HG02571 (cell line): Measurements from ENCODE around the gene NSUN2.

Experiments
- ATAC-seq: cut with Tn5 transposase; IDR thresholded peaks from one replicate; pipeline ENCODE4 v1.9.1; 2021; ENCODE audit warnings: mild to moderate bottlenecking, moderate library complexity; ENCODE audit not compliant: unreplicated experiment

Gene NSUN2

DNA sequence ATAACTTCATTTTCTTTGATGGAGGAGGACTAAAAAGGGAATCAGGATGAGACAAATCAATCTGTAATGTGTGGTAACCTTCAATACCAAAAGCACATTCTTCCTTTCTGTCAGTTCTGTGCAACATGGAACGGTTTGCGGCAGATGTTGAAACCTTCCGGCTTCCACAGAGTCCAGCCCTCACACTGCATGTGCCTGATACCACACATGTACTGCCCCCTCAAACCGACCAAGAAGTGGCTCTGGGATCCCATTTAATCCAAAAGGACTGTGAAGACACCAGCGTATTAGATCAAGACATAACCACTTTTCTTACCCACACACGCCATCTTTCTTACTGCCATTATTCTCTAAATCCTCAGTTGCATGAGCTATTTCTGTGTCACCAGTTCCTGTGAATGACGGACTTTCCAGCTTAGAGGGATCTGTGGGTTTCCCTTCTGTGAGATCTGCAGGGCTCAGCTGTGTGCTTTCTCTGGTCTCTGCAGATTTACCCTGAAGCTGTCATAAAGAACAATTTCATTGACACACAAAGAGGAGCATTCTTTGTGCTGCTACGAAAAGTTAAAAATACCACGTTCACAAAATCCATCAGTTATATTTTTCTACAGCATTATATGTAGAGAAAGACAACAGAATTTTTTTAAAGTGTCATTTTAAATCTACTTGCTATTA, 25.8 kb downstream of the NSUN2 start:
- ATAC-seq, result no peak

- no peak for ATAC-seq
Measured at GRCh38 chr5:6604946-6605345, 27.9 kb downstream of the NSUN2 start.

DNA sequence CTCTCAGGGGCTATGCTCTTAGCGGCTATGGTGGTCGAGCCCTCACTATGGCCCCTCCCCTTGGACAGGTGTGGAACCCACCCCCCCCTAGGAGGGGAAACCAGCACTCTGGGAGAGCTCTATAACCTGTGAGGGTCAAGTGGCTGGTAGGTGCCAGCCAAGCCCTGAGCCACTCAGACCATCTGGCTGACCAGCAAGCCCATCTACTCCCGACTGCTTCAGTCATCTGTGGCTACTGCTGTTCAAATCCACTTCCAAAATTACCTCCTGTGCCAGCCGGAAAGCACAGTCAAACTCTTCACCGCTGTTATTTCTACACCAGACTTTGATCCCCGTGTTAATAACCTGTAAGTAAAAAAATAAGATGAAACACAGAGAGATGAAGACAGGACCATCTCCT, 28.5 kb downstream of the NSUN2 start:
- ATAC-seq, result no peak

DNA sequence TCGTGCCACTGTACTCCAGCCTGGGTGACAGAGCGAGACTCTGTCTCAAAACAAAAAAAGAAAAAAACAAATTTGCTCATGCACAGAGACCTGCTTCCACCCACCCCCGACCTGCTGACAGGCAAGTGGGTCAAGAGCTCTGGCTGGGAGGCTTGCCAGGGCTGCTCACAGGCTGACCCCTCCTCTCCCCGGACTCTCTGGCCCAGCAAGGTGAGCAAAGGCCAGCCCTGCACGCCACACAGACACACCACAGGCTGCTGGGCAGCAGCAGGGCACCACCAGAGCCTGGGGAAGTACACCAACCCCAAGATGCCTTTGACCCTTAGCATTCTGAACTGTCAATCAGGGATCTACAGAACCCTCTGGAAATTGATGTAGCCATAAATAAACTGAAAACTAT, 29.2 kb downstream of the NSUN2 start:
- ATAC-seq, result no peak

GRCh38 chr5:6602441-6602840, 30.4 kb downstream of the NSUN2 start:
- no peak for ATAC-seq

DNA sequence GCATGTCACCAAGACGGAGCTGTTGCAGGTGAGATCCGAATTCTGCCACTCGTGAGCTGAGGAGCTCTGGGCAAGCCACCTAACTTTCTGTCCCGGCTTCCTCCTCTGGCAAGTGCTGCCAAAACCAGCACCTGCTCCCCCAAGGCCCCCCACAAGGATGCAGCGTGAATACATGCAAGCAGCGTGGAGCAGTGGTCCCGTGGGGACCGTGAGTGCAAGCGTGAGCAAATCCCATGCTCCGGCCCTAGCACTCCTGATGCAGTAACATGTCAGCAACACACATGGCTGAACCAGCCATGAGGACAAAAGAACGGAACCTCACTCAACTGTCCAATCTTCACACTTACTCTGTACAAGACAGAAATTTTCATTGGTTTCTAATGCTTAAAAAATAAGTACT, 31.0 kb downstream of the NSUN2 start:
- no peak for ATAC-seq

GRCh38 chr5:6601271-6601670, 31.6 kb downstream of the NSUN2 start:
- ATAC-seq, result no peak

GRCh38 chr5:6599739-6600138, 33.1 kb downstream of the NSUN2 start:
- no peak for ATAC-seq

- no peak for ATAC-seq
Measured at GRCh38 chr5:6598351-6598900, 34.4 kb downstream of the NSUN2 start.

- ATAC-seq, result no peak
Measured at GRCh38 chr5:6597557-6597956, 35.3 kb downstream of the NSUN2 start.

DNA sequence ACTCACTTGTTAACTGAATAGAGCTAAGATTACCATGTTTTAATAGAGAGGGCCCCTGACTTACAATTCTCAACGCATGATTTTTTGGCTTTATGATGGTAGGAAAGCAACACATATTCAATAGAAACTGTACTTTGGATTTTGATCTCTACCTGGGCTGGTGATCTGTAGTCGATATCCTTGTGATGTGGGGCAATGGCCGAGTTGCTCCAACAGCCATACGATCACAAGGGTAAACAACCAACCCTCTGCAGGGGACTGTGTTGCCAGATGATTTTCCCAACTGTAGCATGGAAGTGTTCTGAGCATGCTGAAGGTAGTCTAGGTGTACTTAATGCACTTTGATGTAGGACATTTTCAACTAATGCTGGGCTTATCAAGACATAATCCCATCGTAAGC, 36.5 kb downstream of the NSUN2 start:
- no peak for ATAC-seq

DNA sequence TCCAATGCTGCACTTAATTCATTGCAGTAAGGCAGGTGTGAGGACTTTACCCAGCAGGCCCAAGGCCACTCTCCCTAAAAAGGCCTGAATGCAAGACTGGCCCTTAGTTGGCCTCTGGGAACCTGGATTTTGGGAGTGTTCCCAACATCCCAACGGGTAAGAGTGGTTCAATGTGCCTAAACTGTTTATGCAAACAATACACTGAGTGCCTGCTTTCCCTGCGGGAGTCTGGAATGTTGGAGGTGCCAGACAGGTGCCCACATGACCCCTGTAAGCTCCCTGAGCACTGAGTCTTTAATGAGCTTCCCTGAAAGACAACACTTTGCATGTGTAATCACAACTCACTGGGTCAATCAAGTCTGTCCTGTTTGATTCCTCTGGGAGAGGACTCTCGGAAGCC, 37.4 kb downstream of the NSUN2 start:
- ATAC-seq, result no peak

GRCh38 chr5:6594066-6594465, 38.8 kb downstream of the NSUN2 start:
- ATAC-seq, result no peak

DNA sequence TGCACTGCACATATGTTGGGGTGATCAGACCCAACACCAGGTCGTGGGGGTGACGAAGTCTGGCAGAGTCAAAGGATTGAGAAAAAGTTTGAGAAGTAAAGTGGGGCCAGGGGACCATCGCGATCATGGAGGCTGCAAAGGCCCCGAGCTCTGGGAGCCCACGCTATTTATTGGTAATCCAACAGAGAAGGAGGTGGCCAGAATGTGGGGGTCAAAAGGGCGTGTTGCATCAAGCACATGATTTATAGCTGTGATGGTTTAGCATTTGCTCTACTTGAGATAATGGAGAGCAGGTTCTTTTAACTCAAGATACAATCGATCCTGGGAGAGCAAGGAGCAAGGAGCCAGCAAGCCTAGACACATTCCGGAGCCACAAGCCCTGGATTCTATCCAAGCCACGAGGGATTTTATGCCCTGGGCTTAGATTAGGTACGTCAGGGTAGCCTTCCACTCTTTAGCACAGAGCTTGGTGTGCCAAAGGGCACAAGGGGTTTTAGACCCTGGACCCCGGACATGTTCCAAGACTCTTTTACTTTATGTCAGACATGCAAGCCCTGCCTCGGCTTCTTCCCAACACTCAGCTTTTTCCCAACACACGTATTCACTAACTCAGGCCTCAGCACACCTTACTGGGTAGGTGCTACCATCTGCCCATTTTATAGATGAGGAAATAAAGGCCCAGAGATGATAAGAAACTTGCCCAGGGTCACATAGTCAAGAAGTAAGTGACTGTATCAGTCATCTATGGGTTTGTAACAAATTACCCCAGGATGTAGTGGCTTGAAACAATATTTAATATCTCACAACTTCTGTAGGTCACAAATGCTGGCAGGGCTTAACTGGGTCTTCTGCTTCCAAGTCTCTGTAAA, 39.5 kb downstream of the NSUN2 start:
- no peak for ATAC-seq

GRCh38 chr5:6592601-6593000, 40.2 kb downstream of the NSUN2 start:
- no peak for ATAC-seq

DNA sequence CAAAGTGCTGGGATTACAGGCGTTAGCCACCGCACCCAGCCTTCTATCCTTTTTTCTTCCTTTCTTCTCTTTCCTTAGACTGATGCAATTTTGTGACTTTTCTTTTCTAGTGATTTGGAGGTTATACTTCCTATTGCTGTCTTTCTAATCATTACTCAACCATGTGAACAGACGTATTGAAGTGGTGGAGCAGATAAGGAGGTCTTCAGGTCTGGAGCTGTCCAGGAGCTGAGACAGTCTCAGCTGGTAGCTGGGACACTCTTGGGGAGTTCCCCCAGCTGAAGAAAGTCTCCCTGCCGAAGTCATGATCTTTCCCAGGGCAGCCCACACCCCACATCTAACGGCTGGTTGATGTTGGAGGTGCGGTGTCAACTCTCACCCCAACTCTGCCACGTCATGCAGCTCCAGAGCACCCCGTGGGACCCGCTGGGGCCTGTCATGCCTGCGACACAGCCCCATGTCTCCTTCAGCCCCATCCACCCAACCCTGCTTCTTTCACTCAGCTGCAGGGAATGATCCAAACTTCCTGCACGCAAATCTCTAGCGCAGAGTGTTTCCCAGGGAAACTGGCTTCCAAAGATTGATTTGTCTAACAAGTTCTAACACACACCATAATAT, 41.1 kb downstream of the NSUN2 start:
- no peak for ATAC-seq

DNA sequence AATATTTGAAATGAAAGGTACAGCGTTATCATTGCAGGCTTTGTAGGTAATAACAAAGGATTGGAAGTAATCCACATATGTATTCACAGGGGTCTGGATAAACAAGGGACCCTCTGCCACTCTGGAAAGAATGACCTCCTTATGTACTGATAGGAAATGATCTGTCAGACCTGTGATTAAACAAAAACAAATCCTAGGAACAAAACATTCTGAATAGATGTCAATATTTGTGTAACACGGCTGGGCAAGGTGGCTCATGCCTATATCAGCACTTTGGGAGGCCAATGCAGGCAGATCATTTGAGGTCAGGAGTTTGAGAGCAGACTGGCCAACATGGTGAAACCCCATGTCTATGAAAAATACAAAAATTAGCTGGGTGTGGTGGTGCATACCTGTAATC, 42.3 kb downstream of the NSUN2 start:
- ATAC-seq, result no peak

DNA sequence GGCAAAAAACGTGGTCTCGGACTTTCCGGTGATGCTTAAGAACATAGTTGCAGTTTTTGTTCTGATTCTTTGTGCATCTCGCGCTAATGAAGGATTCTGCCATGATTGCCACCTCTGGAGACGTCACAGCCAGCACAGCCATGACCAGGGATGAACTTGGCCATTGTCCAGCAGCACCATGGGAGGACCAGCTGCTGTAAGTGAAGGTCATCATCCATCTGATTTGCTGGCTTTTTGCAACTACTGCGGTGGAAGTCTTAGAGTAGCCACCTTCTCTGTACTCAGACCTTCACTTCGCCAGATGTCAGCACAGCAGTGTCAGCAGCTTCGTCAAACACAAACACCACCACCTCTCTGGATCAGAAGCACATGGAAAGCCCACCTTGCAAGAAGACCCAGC, 45.7 kb downstream of the NSUN2 start:
- no peak for ATAC-seq

- no peak for ATAC-seq
Measured at GRCh38 chr5:6586647-6587042, 46.2 kb downstream of the NSUN2 start.

DNA sequence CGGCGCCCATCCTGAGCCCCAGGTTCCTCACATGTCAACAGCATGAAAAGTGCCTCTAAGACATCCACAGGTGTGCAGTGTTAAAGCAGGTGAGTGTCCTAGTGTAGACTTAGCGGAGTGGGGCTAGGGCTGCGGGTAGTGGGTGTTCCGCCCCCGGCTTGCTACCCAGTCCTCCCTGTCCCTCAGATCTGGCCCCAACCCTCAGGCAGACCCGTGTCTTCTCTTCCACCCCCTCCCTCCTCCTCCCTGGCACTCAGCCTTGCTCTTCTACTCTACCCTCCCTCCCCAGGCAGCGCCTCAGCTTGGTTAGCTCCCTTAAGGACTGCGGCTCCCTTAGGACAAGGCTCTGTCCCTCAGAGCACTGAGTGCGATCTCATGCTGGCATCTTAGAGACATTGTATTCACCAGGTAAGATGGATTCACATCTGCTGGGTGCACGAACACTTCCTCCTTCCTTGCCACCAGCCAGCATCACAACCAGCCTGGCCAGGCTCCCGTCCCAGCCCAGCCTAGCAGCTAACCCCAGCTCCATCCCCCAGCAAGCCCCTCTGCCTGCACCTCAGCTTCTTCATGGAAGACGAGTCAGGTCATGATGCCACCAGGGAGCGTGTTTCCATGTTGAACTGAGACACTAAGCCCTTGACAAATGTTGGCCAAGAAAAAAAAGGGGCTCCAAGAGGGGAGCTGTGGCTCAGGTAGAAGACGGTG, 46.8 kb downstream of the NSUN2 start:
- ATAC-seq, result no peak

- no peak for ATAC-seq
Measured at GRCh38 chr5:6585168-6585567, 47.7 kb downstream of the NSUN2 start.
